HepG2 (cell line): Measurements from ENCODE around the gene RMRP. TPM values are rescaled to one million over a fixed set of nuclear protein-coding genes. Genes with fewer than 3 reads are reported as not detected.

Experiments
- ARID5B ChIP-seq: IDR thresholded peaks from 2 replicates; pipeline ENCODE4 v1.4.0; 2020; ENCODE audit warnings: mild to moderate bottlenecking, missing genetic modification reagents
- BRCA1 ChIP-seq: sonication (generic); formaldehyde crosslinking; IDR thresholded peaks from 2 replicates; pipeline ENCODE4 v1.4.0; 2020; ENCODE audit warnings: missing genetic modification reagents
- HMG20B ChIP-seq: conservative IDR thresholded peaks from 2 replicates; pipeline ENCODE4 v1.6.1; 2016; ENCODE audit warnings: missing genetic modification reagents, missing compliant biosample characterization
- HOXA5 ChIP-seq: sonication (generic); formaldehyde crosslinking; IDR thresholded peaks from 2 replicates; pipeline ENCODE4 v1.4.0; 2020; ENCODE audit warnings: missing genetic modification reagents
- JDP2 ChIP-seq: sonication (generic); formaldehyde crosslinking; IDR thresholded peaks from 2 replicates; pipeline ENCODE4 v1.8.1; 2022; ENCODE audit warnings: missing genetic modification reagents, borderline replicate concordance
- MYC ChIP-seq: sonication (generic); formaldehyde crosslinking; IDR thresholded peaks from 2 replicates; pipeline ENCODE4 v1.9.0; 2021; ENCODE audit warnings: missing genetic modification reagents, borderline replicate concordance
- NCOR1 ChIP-seq: fragments of 200-600 bp; sonication (generic); IDR thresholded peaks from 2 replicates; pipeline ENCODE4 v1.7.0; 2017; ENCODE audit warnings: antibody characterized with exemption, low read length, borderline replicate concordance
- PAXIP1 ChIP-seq: sonication (generic); formaldehyde crosslinking; conservative IDR thresholded peaks from 2 replicates; pipeline ENCODE4 v1.4.0; 2020; ENCODE audit warnings: mild to moderate bottlenecking, missing genetic modification reagents, moderate library complexity
- TBX2 ChIP-seq: sonication (generic); formaldehyde crosslinking; IDR thresholded peaks from 2 replicates; pipeline ENCODE4 v1.5.0; 2020; ENCODE audit warnings: missing genetic modification reagents, mild to moderate bottlenecking, borderline replicate concordance
- ZBTB2 ChIP-seq: sonication (generic); formaldehyde crosslinking; IDR thresholded peaks from 2 replicates; pipeline ENCODE4 v1.8.0; 2022; ENCODE audit warnings: low read depth, missing genetic modification reagents
- ZBTB37 ChIP-seq: sonication (generic); formaldehyde crosslinking; IDR thresholded peaks from 2 replicates; pipeline ENCODE4 v1.4.0; 2020; ENCODE audit warnings: mild to moderate bottlenecking, missing genetic modification reagents
- ZNF512 ChIP-seq: sonication (generic); formaldehyde crosslinking; IDR thresholded peaks from 2 replicates; pipeline ENCODE4 v1.4.0; 2020; ENCODE audit warnings: mild to moderate bottlenecking, missing genetic modification reagents
- ZNF567 ChIP-seq: sonication (generic); formaldehyde crosslinking; IDR thresholded peaks from 2 replicates; pipeline ENCODE4 v1.8.1; 2023; ENCODE audit warnings: mild to moderate bottlenecking, missing genetic modification reagents, borderline replicate concordance
- ZNF709 ChIP-seq: sonication (generic); formaldehyde crosslinking; IDR thresholded peaks from 2 replicates; pipeline ENCODE4 v1.5.0; 2020; ENCODE audit warnings: mild to moderate bottlenecking, missing genetic modification reagents
- polyA plus RNA-seq, 8 experiments: library from polyadenylated mRNA; depleted of rRNA in 3 of 8; stranded (reverse) in 7 of 8; unstranded in 1 of 8; fragments of >200 nt; fragmentation: Illumina TruSeq in 4 of 8; extraction: Trizol in 4 of 8; gene quantifications; 2 replicates each; pipeline versions ENCODE4 v1.2.1 to v1.2.3, GENCODE V29; 2011 to 2016; ENCODE audit warnings: low read depth in 4 of 8, missing spikeins in 1 of 8, mixed read lengths in 1 of 8; ENCODE audit not compliant: insufficient read depth in 1 of 8
- total RNA-seq, 5 experiments: library from RNA; depleted of rRNA; stranded (reverse); fragments of >200 nt; fragmentation: Illumina TruSeq; extraction: Trizol; gene quantifications; 2 replicates each; pipeline ENCODE4 v1.2.3, GENCODE V29; 2016; ENCODE audit warnings: low read depth in 1 of 5

The RMRP gene
- total and polyA plus RNA-seq, 2 of the 13 experiments (the other 11 are each of a cell fraction or from before 2014, with no cell fraction given) = 51.4 to 4,025 TPM

- peak; percentile 55 for TF ChIP-seq PAXIP1 (CRISPR knock-in tag)
- TF ChIP-seq ZNF567 (CRISPR knock-in tag) = no peak
- peak; percentile 94 for TF ChIP-seq ZBTB2 (CRISPR knock-in tag)
- no peak for TF ChIP-seq NCOR1
- peak; percentile 52; the same call in 1 of the 2 replicates for TF ChIP-seq HMG20B (CRISPR knock-in tag)
- TF ChIP-seq HOXA5 (CRISPR knock-in tag) = 0 out of 2 replicates have a peak, but pooled peaks have one; percentile 32
- TF ChIP-seq MYC = peak; percentile 94
- peak; percentile 71; the same call in 1 of the 2 replicates for TF ChIP-seq ZNF709 (CRISPR knock-in tag)
- TF ChIP-seq ZBTB37 (CRISPR knock-in tag) = no peak
- TF ChIP-seq ARID5B (CRISPR knock-in tag) = peak; percentile 66
- peak; percentile 73; the same call in 1 of the 2 replicates for TF ChIP-seq JDP2 (CRISPR knock-in tag)
- 0 out of 2 replicates have a peak, but pooled peaks have one; percentile 58 for TF ChIP-seq BRCA1 (CRISPR knock-in tag)
- TF ChIP-seq ZNF512 = no peak
- TF ChIP-seq TBX2 (CRISPR knock-in tag) = peak; percentile 84
Measured at GRCh38 chr9:35664531-35665470, 7.0 kb upstream of the RMRP start, which contains the start of gene ARHGEF39 (continued).
